NCI-H1436 treated with DMSO at 0.1 percent for 48 hours (cell line): ENCODE measurements around the gene MXRA7.
"Not testable (repeated sequence)": the region's sequence is repeated elsewhere in the genome, so short reads cannot be mapped to it uniquely, and the experiment has no call there.

ENCODE experiments used
- DNase-seq: peaks from one replicate; lab custom pipeline; 2025; lab: John Stamatoyannopoulos, UW

MXRA7 gene

GRCh38 chr17:76643553-76644148 is 67.1 kb downstream of the MXRA7 start, which contains the start of gene ST6GALNAC1:
Gene ST6GALNAC1, minus strand, starts transcription at chr17:76643757. Its CDS starts 119 bp downstream, at chr17:76643638.
- DNase-seq, result no peak

GRCh38 chr17:76642994-76643393 is 67.8 kb downstream of the MXRA7 start:
- no peak for DNase-seq

GRCh38 chr17:76642032-76642561 is 68.7 kb downstream of the MXRA7 start:
- DNase-seq, result no peak

GRCh38 chr17:76641501-76641900 is 69.3 kb downstream of the MXRA7 start:
- DNase-seq, result no peak

- DNase-seq, result no peak
Observed at GRCh38 chr17:76640550-76641380, 70.0 kb downstream of the MXRA7 start.

GRCh38 chr17:76638263-76638662 is 72.5 kb downstream of the MXRA7 start:
- DNase-seq, result no peak

- DNase-seq, result not testable (repeated sequence)
Observed at GRCh38 chr17:76636486-76637206, 74.1 kb downstream of the MXRA7 start.

- DNase-seq, result no peak
Observed at GRCh38 chr17:76635659-76636360, 75.0 kb downstream of the MXRA7 start.

GRCh38 chr17:76635039-76635438 is 75.7 kb downstream of the MXRA7 start:
- DNase-seq, result no peak

- no peak for DNase-seq
Observed at GRCh38 chr17:76633628-76634328, 77.0 kb downstream of the MXRA7 start.

GRCh38 chr17:76631821-76632565 is 78.8 kb downstream of the MXRA7 start:
- DNase-seq, result no peak

GRCh38 chr17:76630151-76630550 is 80.6 kb downstream of the MXRA7 start:
- DNase-seq, result no peak
